ENCODE data around the gene TMEM134.
"Not testable (repeated sequence)": the region's sequence is repeated elsewhere in the genome, so short reads cannot be mapped to it uniquely, and the experiment has no call there.

Gene TMEM134

GRCh38 chr11:67438158-67438902, 30.7 kb downstream of the TMEM134 start:
- no peak for DNase-seq (ENCODE audit: low spot score)
- no peak for FAIRE-seq

- no peak for DNase-seq (ENCODE audit: low spot score)
- FAIRE-seq: no peak
These were observed 31.3 kb downstream of the TMEM134 start for GRCh38 chr11:67437809-67438157.

- FAIRE-seq (no peak), DNase-seq (ENCODE audit: low spot score) (no peak)
These were observed 31.8 kb downstream of the TMEM134 start, which contains the start of gene PTPRCAP for GRCh38 chr11:67437082-67437808. TSS of gene PTPRCAP (minus strand) at chr11:67437682. CDS start at chr11:67437619, 63 bp downstream.

- FAIRE-seq (no peak), DNase-seq (ENCODE audit: low spot score) (peak; percentile 37)
These were observed 32.5 kb downstream of the TMEM134 start for GRCh38 chr11:67436459-67437081.

- FAIRE-seq: no peak
These were observed 33.2 kb downstream of the TMEM134 start for GRCh38 chr11:67435727-67436458.

GRCh38 chr11:67435031-67435726, 33.9 kb downstream of the TMEM134 start:
- DNase-seq (ENCODE audit: low spot score) (no peak), FAIRE-seq (no peak)

More at GRCh38 chr11:67435727-67436458, 33.2 kb downstream of the TMEM134 start:
- DNase-seq (ENCODE audit: low spot score): no peak

- DNase-seq (ENCODE audit: low spot score) (no peak), FAIRE-seq (no peak)
These were observed 34.6 kb downstream of the TMEM134 start for GRCh38 chr11:67434395-67434881.

GRCh38 chr11:67433536-67434394, 35.3 kb downstream of the TMEM134 start:
- DNase-seq (ENCODE audit: low spot score) (no peak), FAIRE-seq (no peak)

- DNase-seq (ENCODE audit: low spot score) (no peak), FAIRE-seq (no peak)
These were observed 36.2 kb downstream of the TMEM134 start for GRCh38 chr11:67432655-67433349.

GRCh38 chr11:67431346-67432249, 37.5 kb downstream of the TMEM134 start:
- FAIRE-seq (no peak), DNase-seq (ENCODE audit: low spot score) (no peak)

- FAIRE-seq (no peak), DNase-seq (ENCODE audit: low spot score) (no peak)
These were observed 39.3 kb downstream of the TMEM134 start for GRCh38 chr11:67429722-67430121.

GRCh38 chr11:67429038-67429668, 39.9 kb downstream of the TMEM134 start:
- DNase-seq (ENCODE audit: low spot score) (no peak), FAIRE-seq (no peak)

GRCh38 chr11:67428052-67429001, 40.7 kb downstream of the TMEM134 start, which contains the start of gene RPS6KB2:
TSS of gene RPS6KB2 (plus strand) at chr11:67428494. CDS start at chr11:67428546, 52 bp downstream.
- FAIRE-seq (peak; percentile 77), DNase-seq (ENCODE audit: low spot score) (peak; percentile 98)

- not testable (repeated sequence) for FAIRE-seq; DNase-seq (ENCODE audit: low spot score)
These were observed 41.6 kb downstream of the TMEM134 start for GRCh38 chr11:67427364-67427859.

GRCh38 chr11:67423891-67424613, 45.0 kb downstream of the TMEM134 start:
- no peak for FAIRE-seq
- DNase-seq (ENCODE audit: low spot score): no peak

All from urothelium cell line (cell line).